A549 treated with DMSO at 1 μM for 4 hours (cell line): ENCODE measurements around the gene CFAP221. TPM values are rescaled to one million over a fixed set of nuclear protein-coding genes. Genes with fewer than 3 reads are reported as not detected.

Experiments
- total RNA-seq: library from RNA; stranded (reverse); fragments of 200-300 nt; extraction: Qiagen RNA extraction; gene quantifications from 5 replicates; pipeline ENCODE4 v1.2.3, GENCODE V29; 2022; ENCODE audit warnings: low read depth

Gene CFAP221
- 0.17 to 0.47 TPM (median 0.33 TPM) in 5 replicates for total RNA-seq

GRCh38 chr2:119544075-119544938, at the start of gene CFAP221:
CFAP221 (plus strand) TSS chr2:119544449; CDS start chr2:119546132, 1,683 bp downstream.

GRCh38 chr2:119523952-119524694, 20.1 kb upstream of the CFAP221 start, which contains the start of gene SCTR:
SCTR (minus strand) TSS chr2:119524483; CDS start chr2:119524226, 257 bp downstream.

Other genes starting within 250 kb of the CFAP221 start
- 11.4 to 14.5 TPM (median 13.8 TPM) in 5 replicates for gene C2orf76, start 177.6 kb upstream of the CFAP221 start, total RNA-seq
- 376 to 494 TPM (median 393 TPM) in 5 replicates for gene DBI, start 177.5 kb upstream of the CFAP221 start, total RNA-seq
- 1.6 to 2.0 TPM (median 1.9 TPM) in 5 replicates for gene TMEM37, start 112.6 kb upstream of the CFAP221 start, total RNA-seq
- not detected in 5 replicates for gene SCTR, start 20.0 kb upstream of the CFAP221 start, total RNA-seq
- 21.3 to 29.2 TPM (median 26.8 TPM) in 5 replicates for gene TMEM177, start 134.8 kb downstream of the CFAP221 start, total RNA-seq
- 16.1 to 23.6 TPM (median 20.1 TPM) in 5 replicates for gene PTPN4, start 215.5 kb downstream of the CFAP221 start, total RNA-seq